ENCODE data around the gene PROX1. TPM values are rescaled to one million over a fixed set of nuclear protein-coding genes. Genes with fewer than 3 reads are reported as not detected.

PROX1 gene
- total RNA-seq, 1 donor from 2014 or later, result 63.2 TPM

DNA sequence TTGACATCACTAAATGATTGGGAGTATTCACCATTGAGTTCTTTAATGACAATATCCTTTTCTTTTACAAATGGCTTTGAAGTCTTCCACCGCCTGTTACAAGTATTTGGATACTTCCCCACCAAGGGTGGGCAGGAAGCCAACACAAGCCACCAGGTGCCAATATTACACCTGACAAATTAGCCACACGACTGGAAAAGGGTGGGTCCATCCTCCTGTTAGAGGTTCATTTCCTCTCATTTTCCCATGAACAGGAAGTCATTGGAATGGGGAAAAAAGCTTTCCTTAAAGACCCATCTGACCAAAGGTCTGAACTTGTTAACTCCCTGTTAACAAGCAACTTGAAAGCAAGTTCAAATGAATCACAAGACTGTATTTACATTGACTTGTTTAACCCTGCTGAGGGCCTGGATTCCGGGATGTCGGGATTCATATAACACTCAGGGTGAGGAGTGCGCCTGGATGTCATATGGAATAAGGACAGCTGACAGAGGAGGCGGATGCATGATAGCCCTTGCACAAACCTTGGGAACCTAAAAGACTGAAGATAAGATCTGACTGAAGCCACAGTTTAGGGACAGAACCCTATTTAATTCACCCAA is 40.5 kb upstream of the PROX1 start:
- TF ChIP-seq, protein P1, sequence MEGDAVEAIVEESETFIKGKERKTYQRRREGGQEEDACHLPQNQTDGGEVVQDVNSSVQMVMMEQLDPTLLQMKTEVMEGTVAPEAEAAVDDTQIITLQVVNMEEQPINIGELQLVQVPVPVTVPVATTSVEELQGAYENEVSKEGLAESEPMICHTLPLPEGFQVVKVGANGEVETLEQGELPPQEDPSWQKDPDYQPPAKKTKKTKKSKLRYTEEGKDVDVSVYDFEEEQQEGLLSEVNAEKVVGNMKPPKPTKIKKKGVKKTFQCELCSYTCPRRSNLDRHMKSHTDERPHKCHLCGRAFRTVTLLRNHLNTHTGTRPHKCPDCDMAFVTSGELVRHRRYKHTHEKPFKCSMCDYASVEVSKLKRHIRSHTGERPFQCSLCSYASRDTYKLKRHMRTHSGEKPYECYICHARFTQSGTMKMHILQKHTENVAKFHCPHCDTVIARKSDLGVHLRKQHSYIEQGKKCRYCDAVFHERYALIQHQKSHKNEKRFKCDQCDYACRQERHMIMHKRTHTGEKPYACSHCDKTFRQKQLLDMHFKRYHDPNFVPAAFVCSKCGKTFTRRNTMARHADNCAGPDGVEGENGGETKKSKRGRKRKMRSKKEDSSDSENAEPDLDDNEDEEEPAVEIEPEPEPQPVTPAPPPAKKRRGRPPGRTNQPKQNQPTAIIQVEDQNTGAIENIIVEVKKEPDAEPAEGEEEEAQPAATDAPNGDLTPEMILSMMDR (IDR thresholded peaks at IDR 0.05; ENCODE audit: unreplicated experiment), result no peak
- Mint-ChIP-seq H3K36me3 (ENCODE audit: insufficient read depth) (no peaks in the 10 kb centered on the region), H3K27me3 (peaks cover 3% of the 10 kb centered on the region), H3K9me3 (ENCODE audit: low read depth) (peaks cover 5% of the 10 kb centered on the region), H3K4me1 (ENCODE audit: low read depth) (peaks cover 5% of the 10 kb centered on the region), H3K4me3 (ENCODE audit: low read depth) (no peak overlapping the region), H3K27ac (no peak overlapping the region)
- DNase-seq (ENCODE audit: low spot score, unreplicated experiment), result no peak

DNA sequence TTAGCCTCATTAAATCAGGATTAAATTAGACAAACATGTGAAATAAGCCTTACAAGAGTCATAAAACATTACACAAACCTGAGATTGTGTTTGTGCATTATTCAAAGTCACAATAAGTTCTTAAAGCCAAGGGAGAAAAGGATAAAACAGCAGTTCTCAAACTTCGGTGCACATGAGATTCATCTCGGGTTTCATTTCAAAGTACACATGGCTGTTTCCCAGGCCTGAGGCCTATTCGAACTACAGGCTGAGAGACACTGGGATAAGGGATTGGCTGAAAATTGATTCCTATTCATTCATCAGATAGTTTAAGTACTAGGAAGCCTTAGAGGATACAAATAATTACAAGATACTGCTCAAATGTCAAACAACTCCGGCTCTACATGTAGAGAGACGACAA is 35.9 kb upstream of the PROX1 start:
- TF ChIP-seq, protein P1 (IDR thresholded peaks at IDR 0.05; ENCODE audit: unreplicated experiment), result no peak

DNA sequence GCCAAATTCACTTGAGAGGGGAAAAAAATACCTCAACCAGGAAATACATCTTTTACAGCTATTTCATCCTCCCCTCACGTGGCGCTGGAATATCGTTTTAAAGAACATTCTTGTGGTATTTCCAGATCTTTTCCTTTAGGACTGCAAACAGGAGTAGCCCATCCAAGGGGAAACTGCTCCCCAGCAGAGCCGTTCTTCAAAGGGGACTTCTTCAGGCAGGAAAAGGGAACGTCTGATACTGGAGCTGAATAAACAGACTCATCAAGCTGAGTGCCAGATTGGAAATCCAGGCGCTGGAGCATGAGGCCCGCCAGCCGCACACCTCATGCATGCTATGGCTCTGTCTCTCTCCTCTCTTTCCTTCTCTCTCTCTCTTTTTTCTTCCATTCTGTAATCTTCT is 34.0 kb upstream of the PROX1 start:
- Mint-ChIP-seq H3K4me1 (ENCODE audit: low read depth) (peaks cover 27% of the 10 kb centered on the region), H3K27ac (no peak overlapping the region), H3K9me3 (ENCODE audit: low read depth) (no peaks in the 10 kb centered on the region), H3K4me3 (ENCODE audit: low read depth) (no peak overlapping the region), H3K27me3 (no peaks in the 10 kb centered on the region), H3K36me3 (ENCODE audit: insufficient read depth) (no peaks in the 10 kb centered on the region)
- TF ChIP-seq, protein P1 (IDR thresholded peaks at IDR 0.05; ENCODE audit: unreplicated experiment), result no peak
- DNase-seq (ENCODE audit: low spot score, unreplicated experiment), result no peak

More for the DNA sequence above, 35.9 kb upstream of the PROX1 start:
- no peak overlapping the region for H3K4me3 Mint-ChIP-seq (ENCODE audit: low read depth)
- peak overlapping the region; percentile 78 for H3K27ac Mint-ChIP-seq
- no peaks in the 10 kb centered on the region for H3K36me3 Mint-ChIP-seq (ENCODE audit: insufficient read depth)
- H3K4me1 Mint-ChIP-seq (ENCODE audit: low read depth), result peaks cover 18% of the 10 kb centered on the region
- no peak for DNase-seq (ENCODE audit: low spot score, unreplicated experiment)
- no peaks in the 10 kb centered on the region for H3K9me3 Mint-ChIP-seq (ENCODE audit: low read depth)
- no peaks in the 10 kb centered on the region for H3K27me3 Mint-ChIP-seq

DNA sequence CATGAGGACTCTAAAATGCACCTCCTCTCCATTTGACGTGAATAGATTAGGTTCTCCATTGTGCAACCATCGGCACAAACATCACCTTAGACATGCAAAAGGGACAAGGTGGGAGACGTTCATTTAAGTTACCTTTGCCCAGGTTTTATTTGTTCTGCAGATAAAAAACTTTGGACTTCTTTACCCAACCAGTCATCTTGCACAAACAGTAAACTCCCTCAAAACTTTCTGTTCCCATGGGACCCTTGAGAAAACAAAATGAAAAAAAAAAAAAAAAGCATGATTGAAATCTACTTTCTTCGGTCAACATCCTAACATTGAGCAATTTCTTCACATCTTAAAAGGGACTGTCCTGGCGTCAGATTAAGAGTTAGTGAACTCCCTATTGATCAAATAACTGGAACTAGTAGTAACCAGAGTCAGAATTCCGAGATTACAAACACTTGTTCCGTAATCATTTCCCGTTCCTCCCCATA is 31.4 kb upstream of the PROX1 start:
- no peaks in the 10 kb centered on the region for H3K36me3 Mint-ChIP-seq (ENCODE audit: insufficient read depth)
- TF ChIP-seq, protein P1 (IDR thresholded peaks at IDR 0.05; ENCODE audit: unreplicated experiment), result no peak
- H3K9me3 Mint-ChIP-seq (ENCODE audit: low read depth), result no peaks in the 10 kb centered on the region
- H3K4me1 Mint-ChIP-seq (ENCODE audit: low read depth), result peaks cover 27% of the 10 kb centered on the region
- DNase-seq (ENCODE audit: low spot score, unreplicated experiment), result no peak
- H3K4me3 Mint-ChIP-seq (ENCODE audit: low read depth), result no peak overlapping the region
- H3K27me3 Mint-ChIP-seq, result no peaks in the 10 kb centered on the region
- peak overlapping the region; percentile 43 for H3K27ac Mint-ChIP-seq

GRCh38 chr1:213958346-213958745 is 29.4 kb upstream of the PROX1 start:
- peak overlapping the region; percentile 50 for H3K27ac Mint-ChIP-seq

More at GRCh38 chr1:213958346-213958745, 29.4 kb upstream of the PROX1 start:
- TF ChIP-seq, protein P1 (IDR thresholded peaks at IDR 0.05; ENCODE audit: unreplicated experiment), result no peak
- DNase-seq (ENCODE audit: low spot score, unreplicated experiment), result no peak
- no peaks in the 10 kb centered on the region for H3K27me3 Mint-ChIP-seq
- H3K4me3 Mint-ChIP-seq (ENCODE audit: low read depth), result no peak overlapping the region
- H3K4me1 Mint-ChIP-seq (ENCODE audit: low read depth), result peaks cover 21% of the 10 kb centered on the region
- no peaks in the 10 kb centered on the region for H3K36me3 Mint-ChIP-seq (ENCODE audit: insufficient read depth)
- peaks cover 3% of the 10 kb centered on the region for H3K9me3 Mint-ChIP-seq (ENCODE audit: low read depth)

Data from progenitor cell of endocrine pancreas (in vitro differentiated cells).